Measurements from ENCODE around the gene SIRT2. TPM values are rescaled to one million over a fixed set of nuclear protein-coding genes. Genes with fewer than 3 reads are reported as not detected.

SIRT2 gene
- total and polyA plus RNA-seq, 12 donors: 46.4 to 145 (median 67.9) TPM

DNA sequence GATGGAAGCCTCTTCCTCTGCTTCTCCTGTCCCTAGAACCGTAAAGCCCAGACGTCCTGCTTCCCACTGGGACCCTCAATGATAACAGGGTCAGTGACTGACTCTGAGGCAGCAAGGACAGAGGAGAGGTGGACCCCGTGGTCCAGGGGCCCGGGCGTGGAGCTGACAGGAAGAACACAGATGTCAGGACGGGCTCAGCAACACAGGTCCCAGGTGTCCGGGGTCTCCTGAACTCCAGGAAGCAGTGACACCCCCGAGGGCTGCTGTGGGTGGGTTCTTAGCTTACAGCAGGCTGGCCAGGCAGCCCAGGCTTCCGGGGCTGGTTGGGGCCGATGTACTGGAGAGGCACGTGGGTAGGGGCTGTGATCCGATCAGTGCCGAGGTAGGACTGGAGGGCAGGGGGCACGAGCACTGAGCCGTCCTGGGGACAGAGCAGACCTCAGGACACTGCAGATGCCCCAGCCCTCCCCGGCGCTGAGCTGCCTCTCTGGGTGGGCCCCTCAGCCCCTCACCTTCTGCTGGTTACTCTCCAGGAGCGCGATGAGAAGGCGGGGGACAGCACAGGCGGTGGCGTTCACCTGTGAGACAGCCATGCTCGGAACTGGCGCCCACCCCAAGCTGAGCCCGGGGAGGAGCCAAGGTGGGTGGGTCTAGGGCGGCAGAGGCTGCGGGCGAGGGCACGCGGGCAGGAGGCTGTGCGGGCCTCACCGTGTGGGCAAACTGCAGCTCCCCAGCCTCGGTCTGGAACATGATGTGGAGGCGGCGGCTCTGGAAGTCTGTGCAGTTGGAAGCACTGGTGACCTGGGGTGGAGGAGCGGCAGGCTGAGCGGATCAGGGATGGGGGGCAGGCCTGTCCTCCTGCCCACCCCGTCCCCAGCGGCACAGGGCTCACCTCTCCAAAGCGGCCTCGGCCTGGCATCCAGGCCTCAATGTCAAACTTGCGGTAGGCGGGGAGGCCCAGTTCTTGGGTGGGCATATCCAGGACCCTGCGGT lies 16.2 kb upstream of the SIRT2 start:
- H3K9me3 ChIP-seq (replicated peaks in 1 of 3): no peaks in the 10 kb centered on the region
- H3K4me3 ChIP-seq: no peak overlapping the region
- H3K27ac ChIP-seq: no peak overlapping the region
- intact Hi-C loops (cut with DNase I): loop anchor here (10.0 kb wide), 2 partner anchors 281 to 291 kb away; no protein-coding TSS in a partner anchor
- no peaks in the 10 kb centered on the region for H3K36me3 ChIP-seq (replicated peaks in 1 of 2)
- WGBS, 4 donors: 89 to 92% (median 91%) methylated on average over 28 to 44 of the region's 44 CpGs
- DNase-seq: peak in 1 of 7 donors; percentile 13
- H3K27me3 ChIP-seq: no peaks in the 10 kb centered on the region
- no peak for TF ChIP-seq POLR2A (IDR thresholded peaks at IDR 0.05)
- TF ChIP-seq, protein P1, sequence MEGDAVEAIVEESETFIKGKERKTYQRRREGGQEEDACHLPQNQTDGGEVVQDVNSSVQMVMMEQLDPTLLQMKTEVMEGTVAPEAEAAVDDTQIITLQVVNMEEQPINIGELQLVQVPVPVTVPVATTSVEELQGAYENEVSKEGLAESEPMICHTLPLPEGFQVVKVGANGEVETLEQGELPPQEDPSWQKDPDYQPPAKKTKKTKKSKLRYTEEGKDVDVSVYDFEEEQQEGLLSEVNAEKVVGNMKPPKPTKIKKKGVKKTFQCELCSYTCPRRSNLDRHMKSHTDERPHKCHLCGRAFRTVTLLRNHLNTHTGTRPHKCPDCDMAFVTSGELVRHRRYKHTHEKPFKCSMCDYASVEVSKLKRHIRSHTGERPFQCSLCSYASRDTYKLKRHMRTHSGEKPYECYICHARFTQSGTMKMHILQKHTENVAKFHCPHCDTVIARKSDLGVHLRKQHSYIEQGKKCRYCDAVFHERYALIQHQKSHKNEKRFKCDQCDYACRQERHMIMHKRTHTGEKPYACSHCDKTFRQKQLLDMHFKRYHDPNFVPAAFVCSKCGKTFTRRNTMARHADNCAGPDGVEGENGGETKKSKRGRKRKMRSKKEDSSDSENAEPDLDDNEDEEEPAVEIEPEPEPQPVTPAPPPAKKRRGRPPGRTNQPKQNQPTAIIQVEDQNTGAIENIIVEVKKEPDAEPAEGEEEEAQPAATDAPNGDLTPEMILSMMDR (IDR thresholded peaks at IDR 0.05): no peak
- H3K4me1 ChIP-seq (replicated peaks in 1 of 2): peaks cover 0 to 3% of the 10 kb centered on the region in 2 donors

DNA sequence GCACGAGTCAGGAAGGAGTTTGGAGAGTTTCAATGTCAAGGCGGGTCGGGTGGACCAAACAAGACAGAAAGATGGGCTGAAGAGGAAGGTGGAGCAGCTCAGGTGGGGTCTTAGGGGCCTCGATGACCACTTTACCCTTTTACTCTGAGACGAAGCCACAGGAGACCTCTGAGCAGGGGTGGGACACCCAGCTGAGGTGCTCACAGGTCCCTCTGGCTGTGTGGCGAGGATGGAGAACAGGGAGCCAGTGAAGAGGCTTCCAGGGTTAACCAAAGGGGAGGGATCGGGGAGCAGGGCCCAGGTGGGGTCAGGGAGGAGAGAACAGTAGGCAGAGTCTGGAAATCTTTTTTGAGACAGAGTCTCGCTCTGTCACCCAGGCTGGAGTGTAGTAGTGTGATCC lies 14.5 kb upstream of the SIRT2 start:
- no peak overlapping the region for H3K27ac ChIP-seq
- no peaks in the 10 kb centered on the region for H3K36me3 ChIP-seq (replicated peaks in 1 of 2)
- H3K9me3 ChIP-seq (replicated peaks in 1 of 3): no peaks in the 10 kb centered on the region
- DNase-seq: no peak
- H3K27me3 ChIP-seq: no peaks in the 10 kb centered on the region
- TF ChIP-seq, protein P1 (IDR thresholded peaks at IDR 0.05): no peak
- no peak for TF ChIP-seq POLR2A (IDR thresholded peaks at IDR 0.05)
- H3K4me3 ChIP-seq: no peak overlapping the region
- 84 to 92% (median 91%) methylated on average over 8 of the region's 8 CpGs for WGBS, 4 donors
- intact Hi-C loops (cut with DNase I): loop anchor here (10.0 kb wide), 2 partner anchors 279 to 289 kb away; no protein-coding TSS in a partner anchor
- peaks cover 0 to 3% of the 10 kb centered on the region in 2 donors for H3K4me1 ChIP-seq (replicated peaks in 1 of 2)

DNA sequence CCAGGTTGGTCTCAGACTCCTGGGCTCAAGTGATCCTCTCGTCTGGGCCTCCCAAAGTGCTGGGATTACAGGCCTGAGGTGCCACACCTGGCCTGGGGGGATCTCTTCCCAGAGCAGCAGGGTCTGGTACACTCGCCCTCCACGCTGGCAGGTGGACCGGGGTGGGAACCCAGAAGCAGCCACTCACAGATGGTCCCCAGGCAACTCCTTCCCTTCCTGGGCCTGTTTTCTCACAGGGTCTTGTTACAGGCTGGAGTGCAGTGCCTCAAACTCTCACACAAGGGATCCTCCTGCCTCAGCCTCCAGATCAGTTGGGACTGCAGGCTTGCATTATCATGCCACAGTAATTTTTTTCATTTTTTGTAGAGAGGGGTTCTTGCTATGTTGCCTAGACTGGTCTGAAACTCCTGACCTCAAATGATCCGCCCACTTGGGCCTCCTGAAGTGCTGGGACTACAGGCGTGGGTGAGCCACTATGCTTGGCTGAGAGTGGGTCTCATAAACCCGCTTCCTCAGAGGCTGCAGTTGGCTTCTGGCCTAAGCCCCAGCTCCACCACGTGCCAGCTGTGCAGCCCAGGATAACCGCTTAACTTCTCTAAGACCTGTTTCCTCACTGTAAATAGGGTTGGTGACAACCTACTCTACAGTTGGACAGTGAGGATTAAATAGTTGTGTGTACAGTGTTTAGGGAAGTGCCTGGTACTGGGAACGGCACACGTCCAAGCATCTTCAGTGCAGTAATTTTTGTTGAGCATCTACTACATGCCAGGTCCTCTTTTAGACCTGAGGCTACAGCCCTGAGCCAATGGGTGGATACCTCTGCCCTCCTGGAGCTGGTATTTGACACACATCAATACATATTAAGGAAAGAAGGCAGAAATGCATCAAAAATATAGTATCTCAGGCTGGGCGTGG lies 13.4 kb upstream of the SIRT2 start:
- no peaks in the 10 kb centered on the region for H3K27me3 ChIP-seq
- H3K36me3 ChIP-seq (replicated peaks in 1 of 2): no peaks in the 10 kb centered on the region
- intact Hi-C loops (cut with DNase I): loop anchor here (10.0 kb wide), 2 partner anchors 278 to 288 kb away; no protein-coding TSS in a partner anchor
- TF ChIP-seq, protein P1 (IDR thresholded peaks at IDR 0.05): no peak
- no peak for TF ChIP-seq POLR2A (IDR thresholded peaks at IDR 0.05)
- H3K27ac ChIP-seq: no peak overlapping the region
- H3K9me3 ChIP-seq (replicated peaks in 1 of 3): no peaks in the 10 kb centered on the region
- 71 to 83% (median 82%) methylated on average over 8 to 12 of the region's 12 CpGs for WGBS, 4 donors
- no peak for DNase-seq
- no peak overlapping the region for H3K4me3 ChIP-seq
- H3K4me1 ChIP-seq (replicated peaks in 1 of 2): no peaks in the 10 kb centered on the region
